Measurements from ENCODE around the gene CDKAL1.
"Not testable (repeated sequence)": the region's sequence is repeated elsewhere in the genome, so short reads cannot be mapped to it uniquely, and the experiment has no call there.

CDKAL1 gene

GRCh38 chr6:20715135-20715806 is 181.0 kb downstream of the CDKAL1 start:
- DNase-seq: no peak

GRCh38 chr6:20716865-20717264 is 182.6 kb downstream of the CDKAL1 start:
- DNase-seq: no peak

- DNase-seq: no peak
These were observed 183.5 kb downstream of the CDKAL1 start for GRCh38 chr6:20717743-20718142.

GRCh38 chr6:20718705-20719653 is 184.7 kb downstream of the CDKAL1 start:
- DNase-seq: no peak

GRCh38 chr6:20719980-20720379 is 185.7 kb downstream of the CDKAL1 start:
- no peak for DNase-seq

- not testable (repeated sequence) for DNase-seq
These were observed 186.9 kb downstream of the CDKAL1 start for GRCh38 chr6:20721121-20721520.

GRCh38 chr6:20722455-20722854 is 188.2 kb downstream of the CDKAL1 start:
- DNase-seq: no peak

- no peak for DNase-seq
These were observed 189.0 kb downstream of the CDKAL1 start for GRCh38 chr6:20723236-20723635.

- DNase-seq: no peak
These were observed 190.4 kb downstream of the CDKAL1 start for GRCh38 chr6:20724443-20725190.

GRCh38 chr6:20725235-20725634 is 191.0 kb downstream of the CDKAL1 start:
- DNase-seq: not testable (repeated sequence)

GRCh38 chr6:20729086-20729485 is 194.8 kb downstream of the CDKAL1 start:
- no peak for DNase-seq

- not testable (repeated sequence) for DNase-seq
These were observed 198.1 kb downstream of the CDKAL1 start for GRCh38 chr6:20732362-20732761.

- DNase-seq: no peak
These were observed 198.6 kb downstream of the CDKAL1 start for GRCh38 chr6:20732896-20733295.

GRCh38 chr6:20737912-20738311 is 203.7 kb downstream of the CDKAL1 start:
- no peak for DNase-seq

GRCh38 chr6:20740088-20740487 is 205.8 kb downstream of the CDKAL1 start:
- no peak for DNase-seq

- no peak for DNase-seq
These were observed 206.5 kb downstream of the CDKAL1 start for GRCh38 chr6:20740727-20741126.

- DNase-seq: no peak
These were observed 207.2 kb downstream of the CDKAL1 start for GRCh38 chr6:20741490-20741889.

GRCh38 chr6:20744911-20745557 is 210.8 kb downstream of the CDKAL1 start:
- DNase-seq: no peak

- DNase-seq: no peak
These were observed 211.8 kb downstream of the CDKAL1 start for GRCh38 chr6:20746024-20746423.

GRCh38 chr6:20746805-20747558 is 212.7 kb downstream of the CDKAL1 start:
- no peak for DNase-seq

- no peak for DNase-seq
These were observed 213.7 kb downstream of the CDKAL1 start for GRCh38 chr6:20747991-20748390.

Measured in NCI-H526 (cell line).